ENCODE measurements around the gene ZNF423.

The ZNF423 gene

DNA sequence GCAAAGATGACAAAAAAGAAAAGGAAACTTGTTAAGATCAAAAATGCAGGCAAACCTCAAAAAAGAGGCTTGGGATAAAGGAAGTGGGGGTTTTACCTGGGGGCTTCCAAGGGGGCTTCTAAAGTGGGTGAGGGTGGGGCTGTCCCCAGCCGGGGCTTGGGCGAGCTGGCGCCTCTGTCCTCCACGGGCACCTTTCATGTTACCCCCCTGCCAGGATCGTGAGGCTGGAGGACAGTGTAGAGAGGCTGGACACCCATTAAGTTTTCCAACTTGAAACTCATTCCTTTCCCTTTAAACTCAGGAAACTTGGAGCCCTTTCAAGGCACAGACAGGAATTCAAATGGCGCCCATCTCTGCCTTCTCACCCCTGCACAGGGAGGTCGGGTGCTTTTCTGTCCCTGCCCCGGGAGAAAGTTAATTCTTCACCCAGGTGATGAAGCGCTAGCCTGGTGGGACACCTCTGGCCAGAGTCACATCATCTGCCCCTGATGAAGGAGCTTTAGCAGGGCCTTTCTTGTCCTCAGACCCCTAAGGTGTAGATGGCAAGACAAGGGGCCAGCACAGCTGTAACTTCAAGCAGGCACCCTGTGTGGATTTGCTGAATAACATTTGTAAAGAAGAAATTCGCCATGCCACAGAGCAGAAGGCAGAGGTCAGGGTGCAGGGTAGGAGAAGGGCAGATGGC, 395.0 kb downstream of the ZNF423 start:
- FAIRE-seq (no peak), DNase-seq (ENCODE audit: insufficient read length, low spot score) (no peak)
- TF ChIP-seq TAF1 (IDR thresholded peaks at IDR 0.05; ENCODE audit: low read depth, low read length) = no peak
- no peak for TF ChIP-seq POLR2AphosphoS5 (IDR thresholded peaks at IDR 0.05; ENCODE audit: low read depth, low read length)
- no peak for TF ChIP-seq SPI1 (IDR thresholded peaks at IDR 0.05; ENCODE audit: low read depth, low read length)
- TF ChIP-seq PAX5 (IDR thresholded peaks at IDR 0.05; ENCODE audit: insufficient read depth, low read length, severe bottlenecking) = no peak
- no peak for TF ChIP-seq POLR2A (IDR thresholded peaks at IDR 0.05; ENCODE audit: low read depth, low read length)
- TF ChIP-seq POU2F2 (IDR thresholded peaks at IDR 0.05; ENCODE audit: low read depth, low read length) = no peak

DNA sequence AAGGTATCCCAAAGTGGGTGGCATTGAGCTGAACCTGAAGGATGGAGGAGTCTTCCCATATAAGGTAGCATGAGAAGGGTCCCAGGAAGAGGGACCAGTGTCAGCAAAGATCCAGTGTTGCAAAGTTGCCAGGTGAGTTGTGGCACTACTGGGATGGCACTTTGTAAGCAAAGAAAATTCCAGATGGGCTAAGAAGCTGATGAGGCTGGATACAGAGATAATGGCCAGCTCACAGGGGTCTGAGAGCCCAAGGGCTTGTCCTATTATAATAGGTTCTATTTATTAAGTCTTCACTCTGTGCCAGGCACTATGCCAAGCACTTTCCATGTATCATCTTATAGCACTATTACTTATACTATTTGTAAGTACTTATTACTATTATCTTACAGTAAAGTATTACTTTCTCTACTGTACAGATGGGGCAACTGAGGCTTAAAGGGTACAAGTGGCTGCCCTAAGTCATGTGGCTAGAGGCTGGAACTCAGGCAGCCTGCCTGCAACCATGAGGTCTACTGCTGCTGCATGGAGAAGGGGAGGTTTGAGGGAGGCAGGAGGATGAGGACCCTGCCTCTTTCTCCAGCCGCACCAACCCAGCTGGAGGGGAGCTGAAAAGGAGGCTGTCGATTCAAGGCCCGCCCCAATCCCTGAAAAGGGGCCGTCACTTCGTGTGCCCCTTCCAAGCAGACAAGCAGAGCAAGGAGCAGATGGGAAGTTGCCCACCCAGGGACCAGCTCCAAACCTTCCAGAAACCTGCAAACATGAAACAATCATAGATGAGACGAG, 395.8 kb downstream of the ZNF423 start:
- no peak for DNase-seq (ENCODE audit: insufficient read length, low spot score)
- no peak for TF ChIP-seq POU2F2 (IDR thresholded peaks at IDR 0.05; ENCODE audit: low read depth, low read length)
- TF ChIP-seq SPI1 (IDR thresholded peaks at IDR 0.05; ENCODE audit: low read depth, low read length) = no peak
- TF ChIP-seq TAF1 (IDR thresholded peaks at IDR 0.05; ENCODE audit: low read depth, low read length) = no peak
- no peak for FAIRE-seq

DNA sequence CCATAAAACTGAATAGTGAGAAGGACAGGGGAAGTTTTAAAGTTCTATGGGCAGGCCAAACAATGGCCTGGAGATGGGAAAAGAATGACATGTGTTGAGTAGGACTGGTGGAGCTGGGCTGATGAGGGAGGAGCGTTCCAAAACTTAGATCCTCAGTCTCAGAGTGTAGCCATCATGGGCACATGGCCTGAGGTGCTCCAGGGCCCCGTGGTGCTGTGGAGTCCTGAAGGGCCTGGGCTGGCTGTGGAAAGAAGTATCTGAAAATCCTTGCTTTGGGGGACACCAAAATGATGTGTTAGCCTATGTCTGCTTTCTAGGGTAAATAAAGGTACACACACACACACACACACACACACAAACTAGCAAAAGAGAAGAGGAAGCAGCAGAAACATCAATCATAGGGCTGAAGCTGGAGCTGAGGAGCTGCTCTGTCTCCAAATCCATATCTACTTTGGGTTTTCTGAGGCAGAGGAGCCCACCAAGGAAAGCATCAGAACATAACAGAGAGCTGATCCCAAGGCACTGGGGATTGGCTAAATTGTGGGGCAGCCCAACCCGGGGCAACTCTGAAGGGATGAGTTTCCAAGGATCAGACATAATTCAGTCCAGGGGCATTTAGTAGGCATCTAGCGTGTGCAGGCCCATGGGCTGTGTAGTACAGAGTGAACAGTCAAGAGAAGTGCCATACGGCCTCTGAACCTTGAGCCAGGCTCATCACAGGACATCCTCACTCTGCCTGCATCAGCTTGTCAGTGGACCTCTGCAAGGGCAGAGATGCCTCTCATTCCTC, 397.1 kb downstream of the ZNF423 start:
- FAIRE-seq (no peak), DNase-seq (ENCODE audit: insufficient read length, low spot score) (no peak)
- TF ChIP-seq TAF1 (IDR thresholded peaks at IDR 0.05; ENCODE audit: low read depth, low read length) (no peak), POLR2A (IDR thresholded peaks at IDR 0.05; ENCODE audit: low read depth, low read length) (no peak), SPI1 (IDR thresholded peaks at IDR 0.05; ENCODE audit: low read depth, low read length) (no peak), PAX5 (IDR thresholded peaks at IDR 0.05; ENCODE audit: insufficient read depth, low read length, severe bottlenecking) (no peak), POU2F2 (IDR thresholded peaks at IDR 0.05; ENCODE audit: low read depth, low read length) (no peak), POLR2AphosphoS5 (IDR thresholded peaks at IDR 0.05; ENCODE audit: low read depth, low read length) (no peak)

DNA sequence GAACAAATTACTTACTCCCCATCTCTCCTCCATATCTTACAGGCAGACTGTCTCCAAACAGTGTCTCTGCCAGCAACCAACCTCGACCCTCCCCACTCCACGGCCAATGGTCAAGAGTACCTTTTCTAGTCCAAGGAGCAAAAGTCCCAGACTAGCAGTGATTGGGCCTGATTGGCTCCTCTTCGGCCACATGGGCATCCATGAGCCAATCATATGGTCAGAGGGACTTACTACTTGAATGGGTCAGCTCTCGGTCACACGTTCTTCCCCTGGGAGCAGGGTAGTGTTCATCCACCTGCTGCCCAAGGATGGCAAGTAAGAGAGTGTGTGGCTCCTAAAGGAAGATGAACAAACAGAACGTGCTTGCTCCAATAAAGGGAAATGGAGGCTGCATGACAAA, 397.7 kb downstream of the ZNF423 start:
- no peak for DNase-seq (ENCODE audit: insufficient read length, low spot score)
- TF ChIP-seq POU2F2 (IDR thresholded peaks at IDR 0.05; ENCODE audit: low read depth, low read length) = no peak
- no peak for TF ChIP-seq POLR2AphosphoS5 (IDR thresholded peaks at IDR 0.05; ENCODE audit: low read depth, low read length)
- TF ChIP-seq SPI1 (IDR thresholded peaks at IDR 0.05; ENCODE audit: low read depth, low read length) = no peak
- no peak for TF ChIP-seq TAF1 (IDR thresholded peaks at IDR 0.05; ENCODE audit: low read depth, low read length)
- TF ChIP-seq PAX5 (IDR thresholded peaks at IDR 0.05; ENCODE audit: insufficient read depth, low read length, severe bottlenecking) = no peak
- TF ChIP-seq POLR2A (IDR thresholded peaks at IDR 0.05; ENCODE audit: low read depth, low read length) = no peak
- no peak for FAIRE-seq

DNA sequence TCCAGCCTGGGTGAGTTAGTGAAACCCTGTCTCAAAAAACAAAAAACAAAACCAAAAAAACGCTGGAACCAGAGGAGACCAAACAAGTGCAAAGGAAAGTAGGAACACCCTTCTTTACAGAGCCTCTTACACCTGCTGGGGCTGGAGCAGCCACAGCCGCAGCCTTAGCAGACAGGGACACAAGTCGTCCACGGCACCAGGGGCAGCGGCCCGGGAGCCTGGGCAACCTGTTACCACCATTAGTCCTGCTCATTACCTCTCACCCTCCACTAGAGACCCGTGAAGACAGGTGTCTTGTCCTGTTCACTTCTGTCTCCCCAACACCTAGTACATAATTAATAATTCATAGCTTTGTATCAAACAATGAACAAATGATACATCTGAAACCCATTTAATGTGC, 398.7 kb downstream of the ZNF423 start:
- DNase-seq (ENCODE audit: insufficient read length, low spot score) (no peak), FAIRE-seq (no peak)
- TF ChIP-seq SPI1 (IDR thresholded peaks at IDR 0.05; ENCODE audit: low read depth, low read length) (no peak), POLR2A (IDR thresholded peaks at IDR 0.05; ENCODE audit: low read depth, low read length) (no peak)

DNA sequence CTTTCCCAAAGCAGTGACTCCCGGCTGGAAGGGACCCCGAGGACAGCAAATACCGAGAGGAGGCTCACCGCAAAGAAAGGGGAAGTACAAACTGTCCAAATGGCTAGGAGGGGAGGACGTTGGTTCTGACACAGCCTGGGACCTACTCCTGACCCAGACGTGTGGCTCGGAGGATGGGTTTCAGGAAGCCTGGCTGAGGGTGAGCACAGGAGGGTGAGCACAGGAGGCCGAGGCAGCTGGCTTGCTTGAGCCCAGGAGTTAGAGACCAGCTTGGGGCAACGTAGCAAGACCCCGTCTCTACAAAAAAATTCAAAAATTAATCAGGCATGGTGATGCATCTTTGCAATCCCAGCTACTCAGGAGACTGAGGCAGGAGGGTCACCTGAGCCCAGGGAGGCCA, 399.1 kb downstream of the ZNF423 start:
- DNase-seq (ENCODE audit: insufficient read length, low spot score) (no peak), FAIRE-seq (no peak)
- no peak for TF ChIP-seq SPI1 (IDR thresholded peaks at IDR 0.05; ENCODE audit: low read depth, low read length)
- TF ChIP-seq PAX5 (IDR thresholded peaks at IDR 0.05; ENCODE audit: insufficient read depth, low read length, severe bottlenecking) = no peak
- TF ChIP-seq POU2F2 (IDR thresholded peaks at IDR 0.05; ENCODE audit: low read depth, low read length) = no peak
- no peak for TF ChIP-seq POLR2A (IDR thresholded peaks at IDR 0.05; ENCODE audit: low read depth, low read length)
- TF ChIP-seq POLR2AphosphoS5 (IDR thresholded peaks at IDR 0.05; ENCODE audit: low read depth, low read length) = no peak
- no peak for TF ChIP-seq TAF1 (IDR thresholded peaks at IDR 0.05; ENCODE audit: low read depth, low read length)

DNA sequence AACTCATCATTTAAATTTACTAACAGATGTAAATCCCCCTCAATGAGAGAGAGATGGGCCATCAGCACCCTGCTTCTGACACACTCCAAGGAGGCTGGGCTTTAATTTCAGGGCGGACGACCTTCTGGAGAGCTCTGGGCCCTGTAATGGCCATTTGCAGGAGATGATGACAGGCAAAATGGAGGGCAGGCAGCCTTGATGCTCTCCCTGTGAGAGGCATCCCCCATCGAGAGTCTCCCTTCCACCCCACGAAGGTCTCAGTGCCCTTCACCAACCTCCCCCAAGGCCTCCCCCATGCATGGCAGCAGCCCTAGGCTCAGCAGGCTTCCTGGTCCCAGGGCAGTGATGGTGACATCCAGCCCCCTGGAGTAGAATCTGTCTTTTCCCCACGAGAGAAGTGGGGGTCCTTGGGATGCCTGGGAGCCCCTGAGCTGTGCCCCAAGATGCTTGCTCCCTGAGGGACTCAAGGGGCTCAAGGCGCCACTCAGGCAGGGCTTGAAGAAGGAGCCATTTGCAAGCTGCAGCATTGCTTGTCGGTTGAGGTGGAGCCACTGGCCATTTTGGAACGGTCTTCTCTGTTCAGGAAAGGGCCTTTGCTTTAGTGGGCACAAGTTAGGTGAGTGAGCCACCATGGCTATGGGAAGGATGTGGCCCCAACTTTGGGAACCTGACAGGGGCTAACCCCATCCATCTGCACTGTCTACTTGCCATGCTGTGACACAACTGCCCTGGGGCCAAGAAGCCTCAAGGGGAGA, 399.7 kb downstream of the ZNF423 start:
- FAIRE-seq = no peak
- no peak for DNase-seq (ENCODE audit: insufficient read length, low spot score)
- TF ChIP-seq PAX5 (IDR thresholded peaks at IDR 0.05; ENCODE audit: insufficient read depth, low read length, severe bottlenecking) = no peak
- TF ChIP-seq POLR2AphosphoS5 (IDR thresholded peaks at IDR 0.05; ENCODE audit: low read depth, low read length) = no peak
- no peak for TF ChIP-seq POLR2A (IDR thresholded peaks at IDR 0.05; ENCODE audit: low read depth, low read length)
- no peak for TF ChIP-seq SPI1 (IDR thresholded peaks at IDR 0.05; ENCODE audit: low read depth, low read length)
- TF ChIP-seq POU2F2 (IDR thresholded peaks at IDR 0.05; ENCODE audit: low read depth, low read length) = no peak
- TF ChIP-seq TAF1 (IDR thresholded peaks at IDR 0.05; ENCODE audit: low read depth, low read length) = no peak

DNA sequence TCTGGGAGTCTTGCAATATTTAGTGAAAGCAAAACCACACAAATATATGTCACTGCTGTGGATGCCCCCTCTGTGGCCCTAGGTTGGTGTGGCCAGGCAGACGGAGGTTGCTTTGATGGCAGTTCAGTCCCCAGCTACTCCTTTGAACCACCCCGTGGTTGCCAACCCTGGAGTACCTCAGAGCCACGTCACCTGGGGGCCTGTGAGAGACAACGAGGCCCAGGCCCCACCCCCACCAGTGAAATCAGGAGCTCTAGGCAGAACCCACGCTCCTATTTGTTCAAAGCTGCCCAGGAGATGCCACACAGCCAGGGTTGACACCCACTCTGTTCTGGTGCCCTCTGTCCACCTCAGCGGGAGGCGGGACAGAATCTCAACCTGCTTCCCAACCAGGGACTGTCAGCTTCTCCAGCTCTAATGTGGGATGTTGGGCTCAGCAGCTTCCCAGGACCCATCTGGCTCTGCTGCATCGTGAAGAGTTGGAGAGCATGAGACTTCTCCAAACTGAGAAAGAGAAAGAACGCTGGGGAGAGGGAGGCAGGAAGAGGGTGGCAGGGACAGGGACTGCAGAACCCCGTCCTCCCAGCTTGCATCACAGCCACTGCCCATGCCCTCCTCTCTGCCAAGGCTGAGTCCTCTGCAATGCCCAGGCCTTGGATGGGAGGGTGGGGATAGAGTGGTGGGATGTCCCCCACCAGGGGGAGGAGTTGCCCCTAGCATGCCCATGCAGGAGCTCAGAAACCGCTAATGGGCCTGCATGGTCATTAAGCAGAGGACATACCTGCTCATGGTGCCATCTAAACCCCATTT, 400.5 kb downstream of the ZNF423 start:
- TF ChIP-seq POLR2AphosphoS5 (IDR thresholded peaks at IDR 0.05; ENCODE audit: low read depth, low read length) = no peak
- no peak for TF ChIP-seq PAX5 (IDR thresholded peaks at IDR 0.05; ENCODE audit: insufficient read depth, low read length, severe bottlenecking)
- TF ChIP-seq POLR2A (IDR thresholded peaks at IDR 0.05; ENCODE audit: low read depth, low read length) = no peak
- no peak for TF ChIP-seq SPI1 (IDR thresholded peaks at IDR 0.05; ENCODE audit: low read depth, low read length)
- TF ChIP-seq TAF1 (IDR thresholded peaks at IDR 0.05; ENCODE audit: low read depth, low read length) = no peak
- TF ChIP-seq POU2F2 (IDR thresholded peaks at IDR 0.05; ENCODE audit: low read depth, low read length) = no peak
- DNase-seq (ENCODE audit: insufficient read length, low spot score) = no peak
- no peak for FAIRE-seq

All from GM12891 (cell line).